Mesenchymal stem cell (in vitro differentiated cells and primary cell): ENCODE measurements around the gene KCNJ13.
A peak's percentile ranks its signal among the peaks of the same experiment; 100 is the strongest.

Experiments
- DNase-seq: peaks from one replicate; pipeline ENCODE4 v3.0.0-alpha.2; 2013
- H2AFZ ChIP-seq: one replicate; pipeline ENCODE4 v1.6.1; 2013; ENCODE audit warnings: low read depth, mild to moderate bottlenecking, control low read depth, inconsistent platforms, low read length, moderate library complexity
- H2AK5ac ChIP-seq: 2 replicates; pipeline ENCODE4 v1.6.1; 2013; ENCODE audit warnings: low read length, moderate library complexity, mild to moderate bottlenecking, inconsistent platforms; ENCODE audit not compliant: severe bottlenecking
- H2BK120ac ChIP-seq: one replicate; pipeline ENCODE4 v1.6.1; 2013; ENCODE audit warnings: low read depth, mild to moderate bottlenecking, inconsistent platforms, low read length, moderate library complexity
- H2BK12ac ChIP-seq, 2 experiments: one replicate each; pipeline ENCODE4 v1.6.1; 2013; ENCODE audit warnings: inconsistent platforms in 2 of 2, low read length in 2 of 2, mild to moderate bottlenecking in 2 of 2, moderate library complexity in 2 of 2, control low read depth in 1 of 2
- H2BK15ac ChIP-seq: one replicate; pipeline ENCODE4 v1.6.1; 2013; ENCODE audit warnings: mild to moderate bottlenecking, low read depth, inconsistent platforms; ENCODE audit not compliant: poor library complexity, severe bottlenecking
- H2BK5ac ChIP-seq: 2 replicates; pipeline ENCODE4 v1.6.1; 2013; ENCODE audit warnings: low read depth, mild to moderate bottlenecking, low read length, control low read depth, inconsistent platforms; ENCODE audit not compliant: poor library complexity, severe bottlenecking
- H3K14ac ChIP-seq, 2 experiments: one replicate each; pipeline ENCODE4 v1.6.1; 2013; ENCODE audit warnings: inconsistent platforms in 2 of 2, low read length in 2 of 2, control low read depth in 1 of 2, mild to moderate bottlenecking in 1 of 2, moderate library complexity in 1 of 2
- H3K18ac ChIP-seq, 2 experiments: one replicate each; pipeline ENCODE4 v1.6.1; 2013; ENCODE audit warnings: inconsistent platforms in 2 of 2, low read length in 2 of 2, control low read depth in 1 of 2, low read depth in 1 of 2, mild to moderate bottlenecking in 1 of 2
- H3K23ac ChIP-seq, 2 experiments: one replicate each; pipeline ENCODE4 v1.6.1; 2013; ENCODE audit warnings: inconsistent platforms in 2 of 2, low read length in 2 of 2, mild to moderate bottlenecking in 2 of 2, moderate library complexity in 2 of 2, control low read depth in 1 of 2
- H3K27ac ChIP-seq: 2 replicates; pipeline ENCODE4 v1.5.1; 2013; ENCODE audit warnings: mild to moderate bottlenecking, moderate library complexity, low read length, control low read depth, inconsistent platforms; ENCODE audit not compliant: poor library complexity, severe bottlenecking
- H3K27me3 ChIP-seq, 2 experiments: 2 replicates each; pipeline versions ENCODE4 v1.6.1 to v1.7.0; 2013; ENCODE audit warnings: low read length in 2 of 2, mild to moderate bottlenecking in 2 of 2, moderate library complexity in 2 of 2, control low read depth in 1 of 2, inconsistent platforms in 1 of 2; ENCODE audit not compliant: control insufficient read depth in 1 of 2, insufficient read depth in 1 of 2
- H3K36me3 ChIP-seq, 2 experiments: 2 replicates each; pipeline versions ENCODE4 v1.6.1 to v1.7.0; 2013; ENCODE audit warnings: low read length in 2 of 2, control low read depth in 1 of 2, inconsistent platforms in 1 of 2, low read depth in 1 of 2, mild to moderate bottlenecking in 1 of 2; ENCODE audit not compliant: insufficient read depth in 2 of 2, control insufficient read depth in 1 of 2
- H3K4ac ChIP-seq, 2 experiments: one replicate each; pipeline ENCODE4 v1.6.1; 2013; ENCODE audit warnings: inconsistent platforms in 2 of 2, low read length in 2 of 2, mild to moderate bottlenecking in 2 of 2, moderate library complexity in 2 of 2, control low read depth in 1 of 2, low read depth in 1 of 2
- H3K4me1 ChIP-seq: 2 replicates; pipeline ENCODE4 v1.6.1; 2013; ENCODE audit warnings: low read depth, low read length, control low read depth; ENCODE audit not compliant: control insufficient read depth, insufficient read depth
- H3K4me2 ChIP-seq: 2 replicates; pipeline ENCODE4 v1.6.1; 2013; ENCODE audit warnings: low read length, mild to moderate bottlenecking, inconsistent platforms; ENCODE audit not compliant: poor library complexity, severe bottlenecking
- H3K4me3 ChIP-seq, 2 experiments: 2 replicates each; pipeline versions ENCODE4 v1.5.1 to v1.7.0; 2013; ENCODE audit warnings: low read length in 2 of 2, mild to moderate bottlenecking in 2 of 2, control low read depth in 1 of 2, low read depth in 1 of 2; ENCODE audit not compliant: insufficient read depth in 1 of 2
- H3K79me1 ChIP-seq: replicated peaks from 2 replicates; pipeline ENCODE4 v1.6.1; 2013; ENCODE audit warnings: mild to moderate bottlenecking, control low read depth, low read length, inconsistent platforms; ENCODE audit not compliant: poor library complexity, severe bottlenecking
- H3K9ac ChIP-seq: 2 replicates; pipeline ENCODE4 v1.7.0; 2013; ENCODE audit warnings: mild to moderate bottlenecking, low read length, moderate library complexity
- H3K9me3 ChIP-seq: 2 replicates; pipeline ENCODE4 v1.7.0; 2013; ENCODE audit warnings: mild to moderate bottlenecking, low read length; ENCODE audit not compliant: control insufficient read depth
- H4K8ac ChIP-seq: one replicate; pipeline ENCODE4 v1.6.1; 2013; ENCODE audit warnings: inconsistent platforms, mild to moderate bottlenecking, low read length, moderate library complexity
- H4K91ac ChIP-seq: one replicate; pipeline ENCODE4 v1.6.1; 2013; ENCODE audit warnings: mild to moderate bottlenecking, low read length, inconsistent platforms
- WGBS: methylation state at CpG from one replicate; pipeline ENCODE4 v1.1.7; 2013; ENCODE audit warnings: mixed read lengths; 5-methylcytosine and 5-hydroxymethylcytosine counted together

KCNJ13 gene

GRCh38 chr2:232781765-232782164 lies 5.4 kb upstream of the KCNJ13 start:
- peak; percentile 70 for DNase-seq

GRCh38 chr2:232779934-232780333 lies 3.6 kb upstream of the KCNJ13 start:
- H3K9me3 ChIP-seq: no peaks in the 10 kb centered on the region
- no peak overlapping the region for H3K9ac ChIP-seq
- H3K79me1 ChIP-seq: peaks cover 12% of the 10 kb centered on the region
- H2BK5ac ChIP-seq: no peak overlapping the region
- no peak overlapping the region for H4K8ac ChIP-seq
- no peak overlapping the region for H3K23ac ChIP-seq
- H3K27ac ChIP-seq: no peak overlapping the region
- DNase-seq: no peak
- H3K4me1 ChIP-seq: peaks cover 2% of the 10 kb centered on the region
- H2BK15ac ChIP-seq: no peak overlapping the region
- H2BK12ac ChIP-seq: no peak overlapping the region
- no peak overlapping the region for H3K4ac ChIP-seq
- H2AFZ ChIP-seq: no peak overlapping the region
- no peak overlapping the region for H2BK120ac ChIP-seq
- no peaks in the 10 kb centered on the region for H3K27me3 ChIP-seq
- H2AK5ac ChIP-seq: no peak overlapping the region
- H3K36me3 ChIP-seq: peaks cover 0 to 51% of the 10 kb centered on the region in 2 experiments
- no peak overlapping the region for H3K4me3 ChIP-seq
- no peak overlapping the region for H3K18ac ChIP-seq
- no CpG with 5 or more reads among the region's 1 CpG for WGBS
- no peak overlapping the region for H3K4me2 ChIP-seq
- H3K14ac ChIP-seq: no peak overlapping the region
- no peak overlapping the region for H4K91ac ChIP-seq

More at GRCh38 chr2:232781765-232782164, 5.4 kb upstream of the KCNJ13 start:
- Histone ChIP-seq H3K4me2 (no peak overlapping the region), H2BK15ac (no peak overlapping the region), H4K8ac (no peak overlapping the region), H2AK5ac (no peak overlapping the region), H3K23ac (no peak overlapping the region), H3K4ac (no peak overlapping the region), H4K91ac (no peak overlapping the region), H2BK120ac (no peak overlapping the region), H2BK5ac (no peak overlapping the region), H3K27ac (peak overlapping the region; percentile 3), H2BK12ac (no peak overlapping the region), H2AFZ (no peak overlapping the region), H3K36me3 (peaks cover 3 to 50% of the 10 kb centered on the region in 2 experiments), H3K4me1 (peaks cover 2% of the 10 kb centered on the region), H3K9me3 (no peaks in the 10 kb centered on the region), H3K14ac (no peak overlapping the region), H3K79me1 (peaks cover 18% of the 10 kb centered on the region), H3K9ac (no peak overlapping the region), H3K27me3 (no peaks in the 10 kb centered on the region), H3K4me3 (no peak overlapping the region), H3K18ac (no peak overlapping the region)

- H2AK5ac ChIP-seq: no peak overlapping the region
- H3K23ac ChIP-seq: no peak overlapping the region
- DNase-seq: no peak
- H3K36me3 ChIP-seq: peaks cover 0 to 52% of the 10 kb centered on the region in 2 experiments
- H2BK15ac ChIP-seq: no peak overlapping the region
- H3K4ac ChIP-seq: no peak overlapping the region
- no peak overlapping the region for H3K14ac ChIP-seq
- H3K9ac ChIP-seq: no peak overlapping the region
- H3K9me3 ChIP-seq: no peaks in the 10 kb centered on the region
- peaks cover 2% of the 10 kb centered on the region for H3K4me1 ChIP-seq
- H3K4me3 ChIP-seq: no peak overlapping the region
- H3K18ac ChIP-seq: no peak overlapping the region
- no peak overlapping the region for H2BK12ac ChIP-seq
- H2AFZ ChIP-seq: no peak overlapping the region
- H4K8ac ChIP-seq: no peak overlapping the region
- H2BK120ac ChIP-seq: no peak overlapping the region
- no peak overlapping the region for H3K27ac ChIP-seq
- no peak overlapping the region for H3K4me2 ChIP-seq
- H4K91ac ChIP-seq: no peak overlapping the region
- 98% methylated on average over 3 of the region's 3 CpGs for WGBS
- H3K27me3 ChIP-seq: no peaks in the 10 kb centered on the region
- H3K79me1 ChIP-seq: peaks cover 10% of the 10 kb centered on the region
- no peak overlapping the region for H2BK5ac ChIP-seq
Observed at GRCh38 chr2:232779465-232779864, 3.1 kb upstream of the KCNJ13 start.

GRCh38 chr2:232777276-232777675 lies 911 bp upstream of the KCNJ13 start:
- DNase-seq: no peak
- H3K4me1 ChIP-seq: peaks cover 2% of the 10 kb centered on the region
- H2BK5ac ChIP-seq: no peak overlapping the region
- H3K14ac ChIP-seq: no peak overlapping the region
- H3K4me2 ChIP-seq: no peak overlapping the region
- H3K27me3 ChIP-seq: no peaks in the 10 kb centered on the region
- H3K18ac ChIP-seq: no peak overlapping the region
- H2AFZ ChIP-seq: no peak overlapping the region
- H3K9ac ChIP-seq: no peak overlapping the region
- no peak overlapping the region for H3K4ac ChIP-seq
- peaks cover 13% of the 10 kb centered on the region for H3K79me1 ChIP-seq
- H3K4me3 ChIP-seq: no peak overlapping the region
- no peak overlapping the region for H2BK120ac ChIP-seq
- H4K91ac ChIP-seq: no peak overlapping the region
- H3K23ac ChIP-seq: no peak overlapping the region
- H2BK12ac ChIP-seq: no peak overlapping the region
- peaks cover 0 to 71% of the 10 kb centered on the region in 2 experiments for H3K36me3 ChIP-seq
- H3K27ac ChIP-seq: no peak overlapping the region
- no peaks in the 10 kb centered on the region for H3K9me3 ChIP-seq
- no peak overlapping the region for H4K8ac ChIP-seq
- H2BK15ac ChIP-seq: no peak overlapping the region
- WGBS: 92% methylated on average over 2 of the region's 5 CpGs
- H2AK5ac ChIP-seq: no peak overlapping the region
